HepG2 (cell line): ENCODE results near the gene ADSL. TPM values are rescaled to one million over a fixed set of nuclear protein-coding genes. Genes with fewer than 3 reads are reported as not detected.

Experiments
- ATAC-seq: fragments of 200-7000 bp; cut with Tn5 transposase; 3 replicates; pipeline ENCODE4 v1.9.1; 2020; ENCODE audit warnings: mild to moderate bottlenecking, moderate library complexity
- BruUV-seq: library from RNA; stranded (reverse); fragments of 400-500 nt; replicated peaks from 2 replicates; lab custom pipeline; 2021; lab: Mats Ljungman, UMichigan
- CTCF ChIA-PET: fragments of 300-600 bp; formaldehyde crosslinking; extraction: SDS; loops from one replicate; lab custom pipeline; 2021; ENCODE audit warnings: low total read pairs, inconsistent platforms, low intra/inter-chr PET ratio; lab: Yijun Ruan, JAX
- POLR2A ChIA-PET: fragments of 350-600 bp; sonication (Branson Sonifier 250); formaldehyde crosslinking; loops from one replicate; lab custom pipeline; 2020; ENCODE audit warnings: antibody characterized with exemption, inconsistent platforms; lab: Yijun Ruan, JAX
- DNase-seq: peaks from one replicate; pipeline ENCODE4 v3.0.0-alpha.2; 2015; ENCODE audit warnings: low spot score
- FAIRE-seq: peaks from 3 replicates; lab custom pipeline; 2011; peaks lifted over from hg19 to GRCh38; lab: Jason Lieb, UNC
- H2AFZ ChIP-seq: one replicate; pipeline ENCODE4 v1.6.1; 2011; ENCODE audit warnings: low read length, inconsistent platforms
- H3K27ac ChIP-seq: fragments of 300-600 bp; 3 replicates; pipeline ENCODE4 v1.8.0; 2011; ENCODE audit warnings: mixed run types, mild to moderate bottlenecking, mixed read lengths, low read length, inconsistent platforms; ENCODE audit not compliant: insufficient read depth; ENCODE audit errors: extremely low read length
- H3K27me3 ChIP-seq, 2 experiments: fragments of 200-600 bp in 1 of 2; 2 replicates in 1 of 2; 3 replicates in 1 of 2; pipeline versions ENCODE4 v1.6.0 to v1.8.0; 2011; ENCODE audit warnings: low read length in 2 of 2, mild to moderate bottlenecking in 2 of 2, moderate library complexity in 2 of 2, inconsistent platforms in 1 of 2; ENCODE audit not compliant: insufficient read depth in 2 of 2, control insufficient read depth in 1 of 2
- H3K36me3 ChIP-seq, 2 experiments: fragments of 200-600 bp in 1 of 2; replicated peaks in 1 of 2; 2 replicates in 1 of 2; 3 replicates in 1 of 2; pipeline versions ENCODE4 v1.5.1 to v1.8.0; 2011; ENCODE audit warnings: low read length in 2 of 2, inconsistent platforms in 1 of 2; ENCODE audit not compliant: insufficient read depth in 2 of 2, control insufficient read depth in 1 of 2
- H3K4me1 ChIP-seq: 2 replicates; pipeline ENCODE4 v1.5.1; 2012; ENCODE audit warnings: low read length, inconsistent platforms; ENCODE audit not compliant: insufficient read depth
- H3K4me2 ChIP-seq: 2 replicates; pipeline ENCODE4 v1.6.0; 2011; ENCODE audit warnings: low read depth, low read length, inconsistent platforms
- H3K4me3 ChIP-seq, 3 experiments: fragments of 200-600 bp in 1 of 3; sonication (generic), shearing (Covaris generic) in 1 of 3; replicated peaks in 1 of 3; 2 replicates each; pipeline ENCODE4 v1.5.1; 2011 to 2016; ENCODE audit warnings: low read length in 3 of 3, inconsistent platforms in 2 of 3, low read depth in 2 of 3, mild to moderate bottlenecking in 2 of 3, control low read depth in 1 of 3, mixed read lengths in 1 of 3; ENCODE audit not compliant: insufficient read depth in 1 of 3
- H3K79me2 ChIP-seq: one replicate; pipeline ENCODE4 v1.6.1; 2011; ENCODE audit warnings: low read length, inconsistent platforms; ENCODE audit not compliant: insufficient read depth
- H3K9ac ChIP-seq: 2 replicates; pipeline ENCODE4 v1.6.0; 2011; ENCODE audit warnings: mild to moderate bottlenecking, low read depth, low read length, inconsistent platforms; ENCODE audit not compliant: insufficient read depth
- H3K9me3 ChIP-seq: 2 replicates; pipeline ENCODE4 v1.5.1; 2012; ENCODE audit warnings: mild to moderate bottlenecking, low read length
- H4K20me1 ChIP-seq: 2 replicates; pipeline ENCODE4 v1.6.0; 2011; ENCODE audit warnings: inconsistent platforms, mild to moderate bottlenecking, low read length, moderate library complexity; ENCODE audit not compliant: insufficient read depth
- BORCS8-MEF2B ChIP-seq: sonication (generic); formaldehyde crosslinking; IDR thresholded peaks from 2 replicates; pipeline ENCODE4 v1.8.0; 2022; ENCODE audit warnings: mild to moderate bottlenecking, missing genetic modification reagents
- MAX ChIP-seq: IDR thresholded peaks from 2 replicates; pipeline ENCODE4 v1.6.1; 2012; ENCODE audit warnings: inconsistent platforms
- MYPOP ChIP-seq: sonication (generic); formaldehyde crosslinking; IDR thresholded peaks from 2 replicates; pipeline ENCODE4 v1.8.1; 2023; ENCODE audit warnings: mild to moderate bottlenecking, moderate library complexity, missing genetic modification reagents
- NR2F2 ChIP-seq: IDR thresholded peaks from 2 replicates; pipeline ENCODE4 v1.6.1; 2012; ENCODE audit warnings: low read depth, inconsistent platforms, borderline replicate concordance
- PAX8 ChIP-seq: sonication (generic); formaldehyde crosslinking; IDR thresholded peaks from 2 replicates; pipeline ENCODE4 v1.8.0; 2022; ENCODE audit warnings: mild to moderate bottlenecking, missing genetic modification reagents, borderline replicate concordance
- PRDM10 ChIP-seq: sonication (generic); formaldehyde crosslinking; IDR thresholded peaks from 2 replicates; pipeline ENCODE4 v1.4.0; 2020; ENCODE audit warnings: low read depth, missing genetic modification reagents
- TFDP1 ChIP-seq: IDR thresholded peaks from 2 replicates; pipeline ENCODE4 v1.6.1; 2016; ENCODE audit warnings: missing compliant biosample characterization, missing genetic modification reagents, borderline replicate concordance
- THAP9 ChIP-seq: sonication (generic); formaldehyde crosslinking; IDR thresholded peaks from 2 replicates; pipeline ENCODE4; 2020; ENCODE audit warnings: missing genetic modification reagents, mild to moderate bottlenecking, borderline replicate concordance
- ZNF367 ChIP-seq: sonication (generic); formaldehyde crosslinking; IDR thresholded peaks from 2 replicates; pipeline ENCODE4 v1.4.0; 2020; ENCODE audit warnings: missing genetic modification reagents, borderline replicate concordance
- WGBS: methylation state at CpG from one replicate; pipeline ENCODE4 v1.1.6; 2017; ENCODE audit warnings: low lambda C conversion rate; 5-methylcytosine and 5-hydroxymethylcytosine counted together
- in situ Hi-C: cut with HindIII; loops from 2 replicates; pipeline ENCODE4 v1.10.0; 2017; ENCODE audit warnings: low pct_unique_long_range_greater_than_20kb; ENCODE audit not compliant: extremely low pct_ligation_motif_present
- intact Hi-C: fragments of 100-400 bp; cut with micrococcal nuclease; formaldehyde crosslinking; loops from one replicate; pipeline ENCODE4 v1.10.0; 2022; ENCODE audit not compliant: unreplicated experiment
- polyA plus RNA-seq, 8 experiments: library from polyadenylated mRNA; depleted of rRNA in 3 of 8; stranded (reverse) in 7 of 8; unstranded in 1 of 8; fragments of >200 nt; fragmentation: Illumina TruSeq in 4 of 8; extraction: Trizol in 4 of 8; gene quantifications; 2 replicates each; pipeline versions ENCODE4 v1.2.1 to v1.2.3, GENCODE V29; 2011 to 2016; ENCODE audit warnings: low read depth in 4 of 8, missing spikeins in 1 of 8, mixed read lengths in 1 of 8; ENCODE audit not compliant: insufficient read depth in 1 of 8
- total RNA-seq, 5 experiments: library from RNA; depleted of rRNA; stranded (reverse); fragments of >200 nt; fragmentation: Illumina TruSeq; extraction: Trizol; gene quantifications; 2 replicates each; pipeline ENCODE4 v1.2.3, GENCODE V29; 2016; ENCODE audit warnings: low read depth in 1 of 5

Gene ADSL
- total and polyA plus RNA-seq, 2 of the 13 experiments (the other 11 are each of a cell fraction or from before 2014, with no cell fraction given), result 123 to 174 TPM

GRCh38 chr22:40411506-40411861 lies 65.2 kb downstream of the ADSL start:
- H3K27ac ChIP-seq, result no peak overlapping the region
- H3K9me3 ChIP-seq, result no peaks in the 10 kb centered on the region
- peaks cover 15 to 21% of the 10 kb centered on the region in 2 experiments for H3K36me3 ChIP-seq
- intact Hi-C loops, result no loop called here
- in situ Hi-C loops, result no loop called here
- ATAC-seq, result no peak
- POLR2A ChIA-PET, result no interaction called here
- no peaks in the 10 kb centered on the region for H3K27me3 ChIP-seq
- CTCF ChIA-PET, result no interaction called here
- no peak overlapping the region for H3K4me2 ChIP-seq
- no TSS peak for BruUV-seq
- no peak overlapping the region for H2AFZ ChIP-seq
- no peaks in the 10 kb centered on the region for H4K20me1 ChIP-seq
- H3K4me1 ChIP-seq, result no peaks in the 10 kb centered on the region
- no peaks in the 10 kb centered on the region for H3K79me2 ChIP-seq
- H3K4me3 ChIP-seq, result no peak overlapping the region
- DNase-seq, result no peak
- no peak for FAIRE-seq
- H3K9ac ChIP-seq, result no peak overlapping the region
- 93% methylated on average over 5 of the region's 7 CpGs for WGBS
- no peak for TF ChIP-seq PAX8
- TF ChIP-seq ZNF367 (CRISPR knock-in tag), result no peak
- no peak for TF ChIP-seq TFDP1
- TF ChIP-seq PRDM10 (CRISPR knock-in tag), result no peak
- TF ChIP-seq BORCS8-MEF2B (CRISPR knock-in tag), result no peak
- no peak for TF ChIP-seq MYPOP (CRISPR knock-in tag)
- TF ChIP-seq THAP9 (CRISPR knock-in tag), result no peak
- TF ChIP-seq MAX, result no peak
- no peak for TF ChIP-seq NR2F2
